RWPE2 (cell line): ENCODE data around the gene CRIM1.
A peak's percentile ranks its signal among the peaks of the same experiment; 100 is the strongest.

Experiments
- ATAC-seq: fragments of 200-7000 bp; cut with Tn5 transposase; 3 replicates; pipeline ENCODE4 v1.9.1; 2021; ENCODE audit warnings: low read depth
- DNase-seq: peaks from one replicate; pipeline ENCODE4 v3.0.0-alpha.2; 2020; ENCODE audit warnings: low spot score
- H3K27ac ChIP-seq: fragments of 450-650 bp; 2 replicates; pipeline ENCODE4 v1.5.1; 2017; ENCODE audit warnings: mild to moderate bottlenecking; ENCODE audit not compliant: poor library complexity, severe bottlenecking
- H3K27me3 ChIP-seq: fragments of 250-450 bp; sonication (Bioruptor Pico); 2 replicates; pipeline ENCODE4 v1.5.1; 2021; ENCODE audit warnings: mild to moderate bottlenecking, moderate library complexity; ENCODE audit not compliant: insufficient read depth, poor library complexity, severe bottlenecking
- H3K36me3 ChIP-seq: fragments of 250-450 bp; sonication (Bioruptor Pico); 2 replicates; pipeline ENCODE4 v1.5.1; 2020; ENCODE audit warnings: low read depth, mild to moderate bottlenecking, moderate library complexity
- H3K4me1 ChIP-seq: fragments of 250-450 bp; sonication (Bioruptor Pico); 2 replicates; pipeline ENCODE4 v1.5.1; 2021; ENCODE audit warnings: mild to moderate bottlenecking, moderate library complexity; ENCODE audit not compliant: insufficient read depth, poor library complexity, severe bottlenecking
- H3K4me3 ChIP-seq: fragments of 250-450 bp; sonication (Bioruptor Pico); 2 replicates; pipeline ENCODE4 v1.5.1; 2021; ENCODE audit warnings: mild to moderate bottlenecking, moderate library complexity; ENCODE audit not compliant: severe bottlenecking
- H3K9me3 ChIP-seq: fragments of 250-450 bp; sonication (Bioruptor Pico); 2 replicates; pipeline ENCODE4 v1.5.1; 2021; ENCODE audit warnings: mild to moderate bottlenecking, moderate library complexity; ENCODE audit not compliant: severe bottlenecking
- TF ChIP-seq, protein P1 (sequence below): fragments of 450-650 bp; IDR thresholded peaks from one replicate; pipeline ENCODE4 v1.5.1; 2017; ENCODE audit warnings: mild to moderate bottlenecking, moderate library complexity; ENCODE audit not compliant: poor library complexity, severe bottlenecking

CRIM1 gene

DNA sequence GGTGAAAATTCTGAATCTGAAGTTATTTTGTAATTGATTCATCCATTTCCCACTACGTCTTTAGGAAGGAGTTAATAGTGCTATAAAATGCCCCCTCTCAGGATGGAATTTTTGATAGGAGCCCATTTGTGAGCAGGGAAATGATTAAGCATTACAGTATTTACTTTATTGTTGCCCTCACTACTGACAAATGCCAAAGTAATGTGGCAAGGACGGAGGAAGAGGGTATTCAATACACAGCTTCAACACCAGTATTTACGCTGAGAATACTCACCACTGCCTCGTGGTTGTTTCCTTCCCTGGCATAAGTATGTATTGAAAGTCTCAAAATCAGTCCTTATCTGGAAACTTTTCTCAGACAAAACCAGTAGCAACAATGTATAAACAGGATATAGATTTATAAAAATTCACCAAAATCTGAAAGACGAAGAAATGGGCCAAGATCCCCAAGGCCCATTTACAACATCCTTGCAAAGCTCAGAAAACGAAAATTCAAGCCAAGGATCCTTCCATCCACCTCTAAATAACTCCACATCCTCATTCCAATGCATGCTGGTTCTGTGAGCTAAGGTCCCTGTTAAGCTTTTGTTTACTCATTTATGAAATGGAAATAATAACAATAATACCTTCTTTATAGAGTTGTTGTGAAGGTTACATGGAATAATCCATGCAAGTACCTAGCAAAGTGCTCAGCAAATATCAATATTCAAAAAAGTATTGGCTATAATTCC is 213.1 kb downstream of the CRIM1 start:
- H3K36me3 ChIP-seq, result peaks cover 33% of the 10 kb centered on the region
- H3K4me1 ChIP-seq, result peaks cover 37% of the 10 kb centered on the region
- H3K9me3 ChIP-seq, result no peaks in the 10 kb centered on the region
- peak overlapping the region; percentile 95 for H3K27ac ChIP-seq
- no peak overlapping the region for H3K4me3 ChIP-seq
- no peak for DNase-seq
- H3K27me3 ChIP-seq, result no peaks in the 10 kb centered on the region
- ATAC-seq, result peak; percentile 91
- TF ChIP-seq, protein P1, sequence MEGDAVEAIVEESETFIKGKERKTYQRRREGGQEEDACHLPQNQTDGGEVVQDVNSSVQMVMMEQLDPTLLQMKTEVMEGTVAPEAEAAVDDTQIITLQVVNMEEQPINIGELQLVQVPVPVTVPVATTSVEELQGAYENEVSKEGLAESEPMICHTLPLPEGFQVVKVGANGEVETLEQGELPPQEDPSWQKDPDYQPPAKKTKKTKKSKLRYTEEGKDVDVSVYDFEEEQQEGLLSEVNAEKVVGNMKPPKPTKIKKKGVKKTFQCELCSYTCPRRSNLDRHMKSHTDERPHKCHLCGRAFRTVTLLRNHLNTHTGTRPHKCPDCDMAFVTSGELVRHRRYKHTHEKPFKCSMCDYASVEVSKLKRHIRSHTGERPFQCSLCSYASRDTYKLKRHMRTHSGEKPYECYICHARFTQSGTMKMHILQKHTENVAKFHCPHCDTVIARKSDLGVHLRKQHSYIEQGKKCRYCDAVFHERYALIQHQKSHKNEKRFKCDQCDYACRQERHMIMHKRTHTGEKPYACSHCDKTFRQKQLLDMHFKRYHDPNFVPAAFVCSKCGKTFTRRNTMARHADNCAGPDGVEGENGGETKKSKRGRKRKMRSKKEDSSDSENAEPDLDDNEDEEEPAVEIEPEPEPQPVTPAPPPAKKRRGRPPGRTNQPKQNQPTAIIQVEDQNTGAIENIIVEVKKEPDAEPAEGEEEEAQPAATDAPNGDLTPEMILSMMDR, result no peak

DNA sequence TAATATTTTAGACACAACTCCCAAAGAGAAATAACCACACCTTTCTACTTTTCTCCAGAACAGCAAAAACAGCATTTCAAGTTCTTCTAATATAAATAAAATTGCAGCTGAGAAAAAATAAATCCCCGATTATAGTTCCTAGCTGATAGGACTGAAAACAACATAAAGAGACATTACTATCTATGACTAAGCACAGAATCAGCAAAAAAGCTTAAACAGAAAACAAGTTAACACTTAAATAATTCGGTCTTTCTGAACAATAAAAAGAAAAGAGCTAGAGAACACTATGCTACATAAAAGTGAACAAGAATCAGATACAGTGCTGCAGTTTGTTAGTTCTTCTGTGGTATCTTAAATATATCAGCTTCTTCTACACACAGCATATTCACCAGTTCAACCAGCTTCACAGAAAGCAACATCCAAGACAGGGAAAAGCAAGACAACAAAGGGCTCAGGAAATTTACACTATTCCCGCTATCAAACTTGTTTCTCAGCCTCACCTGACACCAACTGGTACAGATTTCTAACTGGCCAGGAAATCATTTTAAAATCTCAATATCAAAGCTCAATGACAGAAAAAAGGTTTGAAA is 213.8 kb downstream of the CRIM1 start:
- Histone ChIP-seq H3K27ac (peak overlapping the region; percentile 95), H3K9me3 (no peaks in the 10 kb centered on the region), H3K27me3 (no peaks in the 10 kb centered on the region), H3K4me3 (no peak overlapping the region), H3K36me3 (peaks cover 37% of the 10 kb centered on the region), H3K4me1 (peaks cover 31% of the 10 kb centered on the region)
- TF ChIP-seq, protein P1, result no peak
- DNase-seq (no peak), ATAC-seq (peak; percentile 17; the same call in 1 of the 3 replicates)

DNA sequence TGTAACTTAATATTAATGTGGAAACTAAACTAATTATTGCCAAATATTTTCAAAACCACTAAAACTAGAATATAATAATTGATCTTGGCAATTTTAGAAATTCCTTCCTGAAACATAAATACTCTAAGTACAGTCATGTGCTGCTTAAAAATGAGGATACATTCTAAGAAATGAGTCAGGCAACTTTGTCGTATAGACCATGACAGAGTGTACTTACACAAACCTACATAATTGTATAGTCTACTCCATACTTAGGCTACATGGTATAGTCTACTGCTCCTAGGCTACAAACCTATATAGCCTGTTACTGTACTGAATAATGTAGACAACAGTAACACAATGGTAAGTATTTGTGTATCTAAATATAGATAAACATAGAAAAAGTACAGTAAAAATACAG is 214.8 kb downstream of the CRIM1 start:
- no peaks in the 10 kb centered on the region for H3K27me3 ChIP-seq
- DNase-seq, result no peak
- TF ChIP-seq, protein P1, result no peak
- H3K9me3 ChIP-seq, result no peaks in the 10 kb centered on the region
- peak; percentile 46; the same call in 2 of the 3 replicates for ATAC-seq
- H3K36me3 ChIP-seq, result peaks cover 41% of the 10 kb centered on the region
- peaks cover 29% of the 10 kb centered on the region for H3K4me1 ChIP-seq
- H3K4me3 ChIP-seq, result no peak overlapping the region
- peak overlapping the region; percentile 95 for H3K27ac ChIP-seq

DNA sequence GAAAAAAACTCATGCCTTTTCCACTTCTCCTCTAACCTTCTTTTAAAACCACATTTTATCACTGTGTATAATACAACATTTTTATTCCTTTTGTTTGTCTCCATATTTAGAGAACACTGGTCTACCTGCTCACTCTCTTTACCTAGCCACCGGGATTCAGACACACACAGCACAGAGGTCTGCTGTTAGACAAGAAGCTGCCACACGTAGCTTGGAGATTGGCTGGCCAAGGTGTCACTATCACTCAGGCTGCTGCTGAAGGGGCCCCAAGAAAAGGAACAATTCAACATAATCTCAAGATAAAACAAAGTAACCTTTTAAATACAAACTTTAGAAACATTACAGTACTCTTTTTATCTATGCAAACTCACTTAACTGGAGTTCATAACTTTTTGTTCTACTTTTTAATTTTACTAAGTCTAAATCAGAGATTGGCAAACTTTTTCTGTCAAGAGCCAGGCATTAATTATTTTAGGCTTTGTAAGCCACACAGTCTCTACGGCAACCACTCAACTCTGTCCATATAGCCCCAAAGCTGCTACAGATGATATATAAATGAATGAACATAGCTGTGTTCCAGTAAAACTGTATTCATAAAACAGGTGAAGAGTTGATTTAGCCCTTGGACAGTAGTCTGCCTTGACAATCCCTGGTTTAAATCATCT is 216.6 kb downstream of the CRIM1 start:
- no peak overlapping the region for H3K4me3 ChIP-seq
- peaks cover 44% of the 10 kb centered on the region for H3K36me3 ChIP-seq
- ATAC-seq (no peak), DNase-seq (no peak)
- no peaks in the 10 kb centered on the region for H3K27me3 ChIP-seq
- H3K27ac ChIP-seq, result peak overlapping the region; percentile 23
- H3K9me3 ChIP-seq, result no peaks in the 10 kb centered on the region
- H3K4me1 ChIP-seq, result peaks cover 29% of the 10 kb centered on the region
- TF ChIP-seq, protein P1, result no peak
